Gastroesophageal sphincter (tissue), 3 donors: Measurements from ENCODE around the gene PTRHD1.

ENCODE experiments used
- CTCF ChIP-seq, 4 experiments: fragments of 200-600 bp in 2 of 4; fragments of 450-650 bp in 2 of 4; sonication (generic) in 1 of 4; IDR thresholded peaks; one replicate each; pipeline ENCODE4 v1.5.1; 2017 to 2019; ENCODE audit warnings: antibody characterized with exemption in 4 of 4, mild to moderate bottlenecking in 2 of 4, moderate library complexity in 2 of 4
- EP300 ChIP-seq: sonication (generic); formaldehyde crosslinking; IDR thresholded peaks from one replicate; pipeline ENCODE4 v1.6.1; 2017; ENCODE audit warnings: antibody characterized with exemption, mild to moderate bottlenecking
- POLR2A ChIP-seq, 2 donors: fragments of 450-650 bp; IDR thresholded peaks; one replicate each; pipeline ENCODE4 v1.6.1; 2017; ENCODE audit warnings: antibody characterized with exemption in 2 of 2, mild to moderate bottlenecking in 2 of 2, moderate library complexity in 1 of 2
- POLR2AphosphoS5 ChIP-seq: sonication (generic); formaldehyde crosslinking; IDR thresholded peaks from one replicate; pipeline ENCODE4 v1.6.1; 2017; ENCODE audit warnings: antibody characterized with exemption

GRCh38 chr2:24788816-24789215 lies 4.4 kb downstream of the PTRHD1 start:
- TF ChIP-seq CTCF (IDR thresholded peaks at IDR 0.05) (no peak), POLR2A (IDR thresholded peaks at IDR 0.05) (no peak), EP300 (no peak), POLR2AphosphoS5 (no peak)
